NCI-H1105 treated with DMSO at 0.1 percent for 48 hours (cell line): ENCODE results near the gene PRPF40B.

ENCODE experiments used
- DNase-seq: peaks from one replicate; lab custom pipeline; 2025; lab: John Stamatoyannopoulos, UW

The PRPF40B gene

GRCh38 chr12:49636574-49636973, 13.2 kb downstream of the PRPF40B start:
- no peak for DNase-seq

DNA sequence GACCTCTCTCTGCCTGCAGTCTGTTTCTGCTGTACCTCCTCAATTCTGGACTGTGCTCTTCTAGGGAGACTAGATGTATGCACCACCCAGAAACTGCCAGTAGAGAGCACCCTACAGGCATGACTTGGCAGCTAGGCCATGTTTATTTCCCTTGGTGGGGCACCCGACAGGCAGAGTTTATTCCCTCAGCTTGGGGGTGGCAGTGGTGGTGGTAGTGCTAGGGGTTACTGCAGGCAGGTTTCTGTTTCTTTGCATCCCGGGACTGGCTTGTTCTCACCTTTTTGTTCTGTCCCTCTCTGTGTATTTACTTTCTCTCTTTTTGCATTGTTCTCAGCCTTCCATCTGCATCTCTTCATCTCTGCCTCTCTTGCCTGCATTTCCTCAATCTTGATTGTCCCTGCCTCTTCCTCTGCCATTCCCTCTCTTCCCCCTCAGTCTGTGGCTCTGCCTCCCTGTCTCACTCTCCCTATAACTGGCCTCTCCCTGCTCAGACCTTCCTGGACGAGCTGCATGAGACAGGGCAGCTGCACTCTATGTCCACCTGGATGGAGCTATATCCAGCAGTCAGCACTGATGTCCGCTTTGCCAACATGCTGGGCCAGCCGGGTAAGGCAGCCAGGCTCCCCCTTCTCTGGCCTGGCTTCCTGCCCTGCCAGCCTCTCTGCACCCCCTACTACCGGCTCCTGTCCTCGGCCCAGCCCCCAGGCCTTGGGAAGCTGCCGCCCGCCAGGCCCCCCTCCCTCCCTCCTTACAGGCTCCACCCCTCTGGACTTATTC, 13.8 kb downstream of the PRPF40B start:
- DNase-seq = no peak

GRCh38 chr12:49641748-49642369, 18.5 kb downstream of the PRPF40B start:
- DNase-seq = no peak

DNA sequence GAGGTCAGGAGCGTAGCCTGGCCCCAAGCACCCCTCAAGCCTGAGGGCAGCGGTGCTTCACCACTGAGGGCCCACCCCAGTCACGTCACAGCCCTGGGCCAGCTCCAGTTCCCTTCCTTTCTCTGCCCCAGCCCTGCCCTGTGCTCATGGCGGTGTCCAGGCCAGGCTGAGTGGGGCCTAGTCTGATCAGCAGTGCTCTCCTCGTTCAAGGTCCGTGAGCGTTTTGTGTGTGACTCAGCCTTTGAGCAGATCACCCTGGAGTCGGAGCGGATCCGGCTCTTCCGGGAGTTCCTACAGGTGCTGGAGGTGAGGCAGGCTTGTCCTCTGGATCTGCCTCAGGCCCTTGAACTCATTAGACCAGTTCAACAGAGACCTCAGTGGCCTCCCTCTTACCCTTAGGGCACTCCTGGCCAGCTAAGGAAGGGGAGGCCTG, 19.0 kb downstream of the PRPF40B start:
- no peak for DNase-seq

GRCh38 chr12:49643135-49643534, 19.8 kb downstream of the PRPF40B start:
- no peak for DNase-seq

- no peak for DNase-seq
These were observed 20.7 kb downstream of the PRPF40B start for GRCh38 chr12:49643961-49644619.

- DNase-seq = peak; percentile 29
These were observed 21.2 kb downstream of the PRPF40B start for GRCh38 chr12:49644620-49644994.

GRCh38 chr12:49645146-49646039, 22.0 kb downstream of the PRPF40B start:
- no peak for DNase-seq

DNA sequence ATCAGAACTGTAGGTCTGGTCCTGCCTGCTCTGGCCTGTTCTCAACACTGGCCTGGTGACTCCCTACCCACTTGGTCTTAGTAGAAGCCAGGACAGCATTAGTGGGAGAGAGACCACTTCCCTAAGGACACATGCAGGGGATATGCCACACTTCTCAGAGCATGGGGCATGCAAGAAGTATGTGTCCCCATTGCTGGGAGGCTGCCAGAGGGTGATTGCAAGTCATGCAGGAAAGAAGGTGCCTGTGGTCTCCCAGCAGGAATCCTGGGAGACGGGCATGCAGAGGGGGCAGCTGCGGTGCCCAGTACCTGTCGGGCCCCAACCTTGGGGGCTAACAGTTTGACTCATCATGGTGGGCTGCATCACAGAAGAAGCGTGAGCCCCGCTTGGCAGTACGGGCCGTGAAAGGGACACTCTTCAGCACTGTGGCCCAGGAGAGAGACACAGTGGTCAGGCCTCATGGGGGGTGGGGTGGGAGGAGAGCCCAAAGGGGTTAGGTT, 23.0 kb downstream of the PRPF40B start:
- no peak for DNase-seq

- DNase-seq = no peak
These were observed 23.7 kb downstream of the PRPF40B start for GRCh38 chr12:49646871-49647654.

- no peak for DNase-seq
These were observed 24.7 kb downstream of the PRPF40B start for GRCh38 chr12:49647827-49648711.

DNA sequence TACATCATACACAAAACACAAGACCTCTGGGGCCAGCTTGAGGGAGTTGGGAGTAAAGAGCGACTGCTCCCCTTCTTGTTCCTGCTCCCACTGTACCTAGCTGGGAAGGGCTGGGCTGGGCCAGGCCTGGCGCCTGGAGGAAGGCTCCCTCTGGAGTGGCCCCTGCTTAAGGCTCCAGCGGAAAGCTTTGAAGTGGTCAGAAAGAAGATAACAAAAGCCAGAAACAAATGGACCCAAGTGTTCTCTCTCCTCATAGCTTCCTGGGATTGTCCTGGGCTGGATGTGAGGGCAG, 25.3 kb downstream of the PRPF40B start:
- DNase-seq = no peak

GRCh38 chr12:49649445-49649844, 26.1 kb downstream of the PRPF40B start:
- DNase-seq = no peak

DNA sequence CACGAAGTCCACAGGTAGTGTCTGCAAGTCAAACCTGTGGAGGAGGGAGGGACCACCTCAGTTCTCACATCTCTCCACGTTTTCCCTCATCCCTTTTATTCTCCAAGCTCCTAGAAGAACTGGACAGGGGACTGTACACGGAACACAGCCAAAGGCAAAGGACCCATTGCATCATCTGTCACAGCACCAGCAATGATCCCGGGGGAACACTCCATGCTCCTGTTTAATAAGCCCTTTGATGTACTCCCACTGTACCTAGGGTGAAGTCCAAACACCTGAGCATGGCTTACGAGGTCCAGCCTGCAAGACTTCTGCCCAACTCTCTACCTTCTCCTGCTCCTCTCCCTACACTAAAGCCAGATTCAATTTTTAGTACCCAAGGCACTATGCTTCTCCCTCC, 26.5 kb downstream of the PRPF40B start:
- no peak for DNase-seq

- no peak for DNase-seq
These were observed 28.5 kb downstream of the PRPF40B start for GRCh38 chr12:49651855-49652254.

DNA sequence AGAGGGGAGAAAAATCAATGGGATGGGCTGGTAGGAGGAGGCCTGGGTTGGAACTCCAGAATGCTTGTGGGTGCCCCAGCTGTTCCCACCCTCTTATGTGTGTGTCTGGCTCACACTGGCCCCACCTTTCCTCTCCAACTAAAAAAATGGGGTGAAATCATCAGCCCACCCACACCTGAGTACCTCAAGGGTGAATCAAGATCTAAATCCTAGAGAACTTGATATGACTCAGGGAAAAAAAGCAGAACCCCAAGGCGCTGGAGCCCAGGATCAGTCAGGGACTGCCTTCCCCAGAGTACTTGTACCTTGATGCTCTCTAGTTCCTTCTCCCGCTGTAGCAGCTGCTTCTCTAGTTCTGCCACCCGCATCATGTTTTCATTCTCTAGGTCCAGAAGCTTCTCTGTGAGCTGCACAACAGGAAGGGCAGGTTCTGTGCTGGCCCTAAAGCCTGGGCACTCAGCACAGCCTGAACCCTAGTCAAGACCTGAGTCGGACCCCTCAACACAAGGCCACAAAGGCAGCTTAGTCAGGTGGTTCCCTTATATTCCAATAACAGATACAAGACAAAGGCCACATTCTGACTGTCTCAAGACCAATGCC, 29.7 kb downstream of the PRPF40B start:
- no peak for DNase-seq

GRCh38 chr12:49654715-49655114, 31.4 kb downstream of the PRPF40B start:
- no peak for DNase-seq

DNA sequence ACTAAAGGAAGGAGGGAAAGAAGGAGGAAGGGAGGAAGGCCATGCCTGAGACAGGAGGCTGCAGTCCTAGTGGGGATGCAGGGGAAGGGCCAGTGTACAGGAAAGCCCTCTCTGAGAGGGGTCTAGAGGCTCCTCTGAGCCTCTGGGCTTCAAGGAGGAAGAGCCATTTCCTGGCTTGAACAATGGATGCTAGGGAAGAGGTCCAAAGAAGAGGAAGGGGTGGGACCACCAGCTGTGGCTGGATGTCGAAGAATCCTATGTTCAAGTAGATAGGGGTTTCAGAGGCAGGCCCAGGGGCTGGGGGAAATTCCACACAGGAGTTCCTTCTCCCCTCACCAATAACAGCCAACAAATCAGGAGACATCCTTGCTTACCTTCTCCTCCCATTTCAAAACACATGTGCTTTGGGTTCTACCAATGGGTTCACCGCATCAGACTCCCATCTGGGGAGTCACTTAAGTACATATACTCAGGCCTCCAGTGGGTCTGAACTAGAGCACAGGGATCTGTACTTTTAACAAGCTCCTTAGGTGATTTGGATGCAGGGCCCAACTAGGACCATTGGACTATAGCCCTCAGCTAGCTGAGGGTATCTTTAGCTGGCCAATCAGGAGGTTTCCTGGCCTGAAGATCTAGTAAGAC, 32.4 kb downstream of the PRPF40B start:
- DNase-seq = no peak

DNA sequence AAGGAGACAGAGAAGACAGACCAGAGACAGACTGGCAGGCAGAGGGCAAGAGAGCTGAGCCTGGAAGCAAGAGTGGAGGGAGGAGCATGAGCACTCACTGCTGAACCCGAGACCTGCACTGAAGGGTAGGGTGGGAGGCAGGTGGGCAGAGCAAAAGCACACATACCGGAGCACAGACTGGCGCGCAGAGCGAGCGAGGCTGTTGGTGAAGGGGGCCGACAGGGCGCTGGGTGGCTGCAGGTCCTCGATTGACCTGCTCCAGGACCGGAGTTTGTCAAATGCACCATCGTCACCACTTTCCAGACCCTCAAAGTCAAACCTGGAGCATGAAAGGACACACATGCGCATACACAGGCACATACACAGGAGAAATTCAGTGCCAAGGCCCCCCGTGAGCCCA, 34.9 kb downstream of the PRPF40B start:
- DNase-seq = no peak
